Smooth muscle cell (in vitro differentiated cells): Measurements from ENCODE around the gene HTRA1. TPM values are rescaled to one million over a fixed set of nuclear protein-coding genes. Genes with fewer than 3 reads are reported as not detected.

Source experiments
- DNase-seq: peaks from one replicate; lab custom pipeline; 2025; ENCODE audit not compliant: unreplicated experiment; lab: John Stamatoyannopoulos, UW
- H2AFZ ChIP-seq: fragments of 200-600 bp; sonication (generic); 2 replicates; pipeline ENCODE4 v1.6.0; 2016; ENCODE audit warnings: antibody characterized with exemption, low read depth, mild to moderate bottlenecking
- H3F3A ChIP-seq: fragments of 200-600 bp; sonication (generic); 2 replicates; pipeline ENCODE4 v1.6.0; 2017; ENCODE audit warnings: antibody characterized with exemption, low read depth
- H3K27ac ChIP-seq: fragments of 200-600 bp; sonication (generic); 2 replicates; pipeline ENCODE4 v1.5.1; 2016; ENCODE audit warnings: low read depth, mild to moderate bottlenecking
- H3K27me3 ChIP-seq: fragments of 200-600 bp; sonication (generic); 2 replicates; pipeline ENCODE4 v1.6.1; 2016; ENCODE audit warnings: low read depth, mild to moderate bottlenecking
- H3K36me3 ChIP-seq: fragments of 200-600 bp; sonication (generic); 2 replicates; pipeline ENCODE4 v1.5.1; 2016; ENCODE audit warnings: low read depth
- H3K4me1 ChIP-seq: fragments of 200-600 bp; sonication (generic); 2 replicates; pipeline ENCODE4 v1.5.1; 2016; ENCODE audit warnings: low read depth
- H3K4me2 ChIP-seq: fragments of 200-600 bp; sonication (generic); 2 replicates; pipeline ENCODE4 v1.6.0; 2016; ENCODE audit warnings: mild to moderate bottlenecking
- H3K4me3 ChIP-seq: fragments of 200-600 bp; sonication (generic); 2 replicates; pipeline ENCODE4 v1.5.1; 2016; ENCODE audit warnings: mild to moderate bottlenecking
- H3K79me2 ChIP-seq: fragments of 200-600 bp; sonication (generic); 2 replicates; pipeline ENCODE4 v1.6.0; 2016; ENCODE audit warnings: low read depth, mild to moderate bottlenecking
- H3K9ac ChIP-seq: fragments of 200-600 bp; sonication (generic); 2 replicates; pipeline ENCODE4 v1.6.0; 2016; ENCODE audit warnings: low read depth
- H3K9me3 ChIP-seq: fragments of 200-600 bp; sonication (generic); replicated peaks from 2 replicates; pipeline ENCODE4 v1.5.1; 2016; ENCODE audit warnings: low read depth
- H4K20me1 ChIP-seq: fragments of 200-600 bp; sonication (generic); 2 replicates; pipeline ENCODE4 v1.6.0; 2016; ENCODE audit warnings: low read depth
- WGBS: methylation state at CpG from one replicate; pipeline ENCODE4 v1.1.7; 2016; ENCODE audit warnings: low lambda C conversion rate; 5-methylcytosine and 5-hydroxymethylcytosine counted together
- polyA plus RNA-seq: library from polyadenylated mRNA; unstranded; fragments of >200 nt; fragmentation: Nextera tagmentation; extraction: Ambion mirVana; gene quantifications from 2 replicates; pipeline ENCODE4 v1.2.1, GENCODE V29; 2016
- total RNA-seq: library from RNA; depleted of rRNA; stranded (reverse); fragments of >200 nt; gene quantifications from 2 replicates; pipeline ENCODE4 v1.2.3, GENCODE V29; 2014
- TF ChIP-seq, protein P1 (sequence below): fragments of 200-600 bp; sonication (generic); IDR thresholded peaks from 2 replicates; pipeline ENCODE4 v1.5.1; 2017; ENCODE audit warnings: borderline replicate concordance, mild to moderate bottlenecking, antibody characterized with exemption; ENCODE audit not compliant: insufficient read depth, poor library complexity, severe bottlenecking

The HTRA1 gene
- total and polyA plus RNA-seq, 2 experiments from 2014 or later = 175 to 257 TPM

DNA sequence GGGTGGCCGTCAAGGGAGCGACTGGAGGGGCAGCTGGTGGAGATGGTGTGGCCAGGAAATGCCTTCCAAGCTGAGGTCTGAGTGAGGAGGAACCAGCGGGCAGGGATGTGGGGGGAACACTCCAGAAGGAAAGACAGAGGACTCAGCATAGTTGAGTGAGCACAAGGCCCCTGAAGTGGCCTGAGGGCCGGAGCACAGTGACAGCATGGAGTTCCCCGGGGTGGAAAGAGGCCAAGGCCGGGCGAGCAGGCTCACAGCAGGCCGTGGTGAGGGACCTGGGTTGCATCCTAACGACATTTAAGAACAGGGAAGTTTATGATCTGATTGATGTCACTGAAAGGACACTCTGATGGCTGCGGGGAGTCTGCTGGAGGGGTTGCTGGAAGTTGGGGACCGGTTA lies 48.0 kb downstream of the HTRA1 start:
- Histone ChIP-seq H3K79me2 (no peaks in the 10 kb centered on the region), H3K27me3 (no peaks in the 10 kb centered on the region), H3K4me3 (no peak overlapping the region), H3F3A (no peaks in the 10 kb centered on the region), H3K9ac (no peak overlapping the region), H4K20me1 (no peaks in the 10 kb centered on the region), H2AFZ (no peak overlapping the region), H3K4me1 (no peaks in the 10 kb centered on the region), H3K4me2 (no peak overlapping the region), H3K27ac (no peak overlapping the region), H3K9me3 (no peaks in the 10 kb centered on the region), H3K36me3 (no peaks in the 10 kb centered on the region)
- WGBS = 59% methylated on average over 11 of the region's 11 CpGs
- DNase-seq = no peak
- TF ChIP-seq, protein P1, sequence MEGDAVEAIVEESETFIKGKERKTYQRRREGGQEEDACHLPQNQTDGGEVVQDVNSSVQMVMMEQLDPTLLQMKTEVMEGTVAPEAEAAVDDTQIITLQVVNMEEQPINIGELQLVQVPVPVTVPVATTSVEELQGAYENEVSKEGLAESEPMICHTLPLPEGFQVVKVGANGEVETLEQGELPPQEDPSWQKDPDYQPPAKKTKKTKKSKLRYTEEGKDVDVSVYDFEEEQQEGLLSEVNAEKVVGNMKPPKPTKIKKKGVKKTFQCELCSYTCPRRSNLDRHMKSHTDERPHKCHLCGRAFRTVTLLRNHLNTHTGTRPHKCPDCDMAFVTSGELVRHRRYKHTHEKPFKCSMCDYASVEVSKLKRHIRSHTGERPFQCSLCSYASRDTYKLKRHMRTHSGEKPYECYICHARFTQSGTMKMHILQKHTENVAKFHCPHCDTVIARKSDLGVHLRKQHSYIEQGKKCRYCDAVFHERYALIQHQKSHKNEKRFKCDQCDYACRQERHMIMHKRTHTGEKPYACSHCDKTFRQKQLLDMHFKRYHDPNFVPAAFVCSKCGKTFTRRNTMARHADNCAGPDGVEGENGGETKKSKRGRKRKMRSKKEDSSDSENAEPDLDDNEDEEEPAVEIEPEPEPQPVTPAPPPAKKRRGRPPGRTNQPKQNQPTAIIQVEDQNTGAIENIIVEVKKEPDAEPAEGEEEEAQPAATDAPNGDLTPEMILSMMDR = no peak

DNA sequence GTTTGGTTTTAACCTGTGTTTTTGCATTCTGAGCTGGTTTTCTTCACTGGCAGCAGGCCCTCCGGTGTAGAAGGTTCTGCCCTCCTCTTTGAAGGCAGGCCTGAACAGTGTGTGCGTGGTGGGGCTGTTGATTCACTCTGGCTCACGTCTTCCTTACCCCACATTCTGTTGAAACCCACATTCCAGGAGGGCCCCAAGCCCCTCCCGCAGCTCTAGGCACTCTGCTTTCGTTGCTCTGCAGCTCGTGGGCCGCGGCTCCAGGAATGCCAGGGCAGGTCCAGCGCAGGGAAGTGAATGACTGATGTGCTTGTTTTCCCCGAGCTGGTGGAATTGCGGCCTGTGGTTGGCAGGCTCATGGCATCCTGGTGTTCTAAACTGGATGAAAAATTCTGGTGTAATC lies 49.0 kb downstream of the HTRA1 start:
- Histone ChIP-seq H3K4me1 (no peaks in the 10 kb centered on the region), H3K4me2 (no peak overlapping the region), H3K9me3 (no peaks in the 10 kb centered on the region), H4K20me1 (no peaks in the 10 kb centered on the region), H3K27me3 (no peaks in the 10 kb centered on the region), H3K27ac (no peak overlapping the region), H3K36me3 (no peaks in the 10 kb centered on the region), H3K4me3 (no peak overlapping the region), H3F3A (no peaks in the 10 kb centered on the region), H3K79me2 (no peaks in the 10 kb centered on the region), H3K9ac (no peak overlapping the region), H2AFZ (no peak overlapping the region)
- TF ChIP-seq, protein P1 = no peak
- WGBS = 70% methylated on average over 11 of the region's 11 CpGs
- DNase-seq = no peak

DNA sequence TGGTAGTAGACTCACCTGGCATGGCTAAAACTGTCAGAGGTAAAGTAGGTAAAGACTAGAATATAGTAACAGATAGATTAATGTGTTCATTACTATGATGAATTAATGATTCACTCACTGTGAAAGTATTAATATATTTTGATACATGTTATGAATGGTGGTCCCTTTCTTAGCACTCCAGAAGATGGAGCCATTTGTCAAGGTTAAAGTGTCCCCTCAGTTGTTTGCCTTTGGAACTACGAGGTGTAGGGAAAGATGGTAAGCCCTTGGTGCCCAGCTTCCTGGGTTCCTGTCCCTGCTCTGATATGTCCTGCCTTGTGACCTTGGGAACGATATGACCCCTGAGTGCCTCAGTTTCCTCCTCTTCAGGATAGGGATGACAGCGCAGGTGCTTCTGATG lies 49.4 kb downstream of the HTRA1 start:
- 93% methylated on average over 3 of the region's 3 CpGs for WGBS
- no peak for DNase-seq
- no peak overlapping the region for H3K4me3 ChIP-seq
- no peaks in the 10 kb centered on the region for H3K4me1 ChIP-seq
- H3K79me2 ChIP-seq = no peaks in the 10 kb centered on the region
- no peaks in the 10 kb centered on the region for H3K36me3 ChIP-seq
- H3K27me3 ChIP-seq = no peaks in the 10 kb centered on the region
- no peaks in the 10 kb centered on the region for H3K9me3 ChIP-seq
- H3K4me2 ChIP-seq = no peak overlapping the region
- H2AFZ ChIP-seq = no peak overlapping the region
- H4K20me1 ChIP-seq = no peaks in the 10 kb centered on the region
- H3F3A ChIP-seq = no peaks in the 10 kb centered on the region
- H3K9ac ChIP-seq = no peak overlapping the region
- TF ChIP-seq, protein P1 = no peak
- no peak overlapping the region for H3K27ac ChIP-seq

DNA sequence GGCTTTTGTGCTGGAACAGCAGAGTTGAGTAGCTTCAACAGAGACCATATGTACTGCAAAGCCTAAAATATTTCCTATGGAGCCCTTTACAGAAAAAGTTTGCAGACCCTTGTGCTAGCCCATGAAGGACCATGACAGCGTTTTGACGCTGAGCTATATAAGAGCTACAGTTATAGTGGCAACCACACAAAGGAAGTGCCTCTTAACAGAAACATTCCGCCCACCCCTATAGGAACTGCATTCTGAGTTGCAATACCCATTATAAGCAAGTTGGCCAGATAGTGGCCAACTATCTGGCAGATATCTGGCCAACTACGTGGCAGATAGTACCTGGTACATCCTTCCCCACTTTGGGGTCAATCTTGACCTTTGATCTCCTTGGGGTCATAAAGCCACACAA lies 51.7 kb downstream of the HTRA1 start:
- Histone ChIP-seq H3K27ac (no peak overlapping the region), H3K9ac (no peak overlapping the region), H3K4me2 (no peak overlapping the region), H3K79me2 (no peaks in the 10 kb centered on the region), H4K20me1 (no peaks in the 10 kb centered on the region), H3K4me1 (no peaks in the 10 kb centered on the region), H3K27me3 (no peaks in the 10 kb centered on the region), H2AFZ (no peak overlapping the region), H3K9me3 (no peaks in the 10 kb centered on the region), H3F3A (no peaks in the 10 kb centered on the region), H3K36me3 (no peaks in the 10 kb centered on the region), H3K4me3 (no peak overlapping the region)
- TF ChIP-seq, protein P1 = no peak
- no peak for DNase-seq
- WGBS = 94% methylated on average over 4 of the region's 4 CpGs
